ENCODE results near the gene SLC41A1.
"Not testable (repeated sequence)": the region's sequence is repeated elsewhere in the genome, so short reads cannot be mapped to it uniquely, and the experiment has no call there.

The SLC41A1 gene

DNA sequence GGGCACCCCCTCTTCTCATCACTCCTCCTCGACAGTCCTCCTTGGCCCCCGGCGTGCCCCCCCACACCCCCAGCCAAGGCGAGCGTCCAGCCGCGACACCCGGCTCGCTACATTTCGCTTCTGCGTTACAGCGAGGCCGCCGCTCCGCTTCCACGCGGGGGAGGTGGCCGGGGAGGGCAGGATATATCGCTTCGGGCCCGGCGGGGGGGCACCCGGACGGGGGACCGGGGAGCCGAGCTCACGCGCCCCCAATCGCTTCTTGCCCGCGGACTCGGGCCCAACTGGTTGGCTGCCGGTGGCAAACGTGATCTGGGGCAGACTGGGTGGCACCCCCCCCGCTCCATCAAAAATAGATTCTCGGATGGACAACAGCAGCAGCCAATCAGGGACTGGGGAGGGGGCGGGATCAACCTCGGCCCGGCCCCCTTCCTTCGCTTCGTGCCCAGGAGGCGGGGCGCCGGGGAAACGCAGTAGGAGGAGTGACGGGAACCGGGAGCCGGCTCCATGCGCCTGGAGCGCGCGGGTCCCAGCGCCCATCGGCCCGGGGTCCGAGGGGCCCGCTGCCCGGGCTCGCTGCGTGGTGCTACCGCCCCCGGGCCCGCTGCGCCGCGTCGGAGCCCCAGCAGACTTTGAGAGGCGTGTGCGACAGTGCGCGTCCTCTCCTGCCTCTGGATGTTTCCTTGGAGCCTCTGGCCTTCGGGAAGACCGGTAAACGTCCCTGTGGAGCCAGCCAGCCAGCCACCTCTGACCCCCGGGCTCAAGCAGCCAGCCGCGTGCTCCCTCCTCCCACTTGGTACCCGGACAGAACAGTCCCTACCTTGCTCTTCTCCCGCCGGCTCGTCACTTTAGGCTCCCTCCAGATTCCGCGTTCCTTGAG lies at the start of gene SLC41A1:
Gene SLC41A1 (minus strand): TSS at position 321 of the 877 bp plus-strand sequence. CDS start 2,757 bp downstream, outside the sequence.
- Histone ChIP-seq H3K4me1 (ENCODE audit: insufficient read depth, low read length) (no peaks in the 10 kb centered on the region; the same call in none of the 2 replicates), H3K9me3 (ENCODE audit: control insufficient read depth, insufficient read depth, low read length) (no peaks in the 10 kb centered on the region), H3K36me3 (ENCODE audit: insufficient read depth, low read length) (no peaks in the 10 kb centered on the region), H3K9ac (ENCODE audit: low read depth, low read length) (peak within 1 kb of the TSS; percentile 82)

DNA sequence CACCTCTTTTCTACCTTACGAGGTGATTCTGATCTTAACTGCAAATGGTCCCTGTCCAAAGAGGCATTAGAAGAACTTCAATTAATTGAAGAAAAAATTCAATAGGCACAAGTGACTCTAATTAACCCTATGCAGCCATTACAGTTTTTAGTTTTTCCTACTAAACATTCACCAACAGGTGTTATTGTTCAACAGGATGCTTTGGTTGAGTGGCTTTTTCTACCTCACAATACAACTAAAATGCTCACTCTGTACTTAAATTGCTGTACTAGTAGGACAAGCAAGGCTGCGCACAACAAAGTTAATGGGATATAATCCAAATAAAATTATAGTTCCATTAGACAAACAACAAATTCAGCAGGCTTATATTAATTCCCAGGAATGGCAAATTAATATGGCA lies 48.5 kb upstream of the SLC41A1 start:
- Histone ChIP-seq H3K36me3 (ENCODE audit: insufficient read depth, low read length) (no peaks in the 10 kb centered on the region), H3K9me3 (ENCODE audit: control insufficient read depth, insufficient read depth, low read length) (no peaks in the 10 kb centered on the region), H3K4me1 (ENCODE audit: insufficient read depth, low read length) (no peaks in the 10 kb centered on the region), H3K9ac (ENCODE audit: low read depth, low read length) (no peak overlapping the region)

GRCh38 chr1:205858141-205858961 lies 45.4 kb upstream of the SLC41A1 start:
- H3K9ac ChIP-seq (ENCODE audit: low read depth, low read length): no peak overlapping the region
- no peaks in the 10 kb centered on the region for H3K4me1 ChIP-seq (ENCODE audit: insufficient read depth, low read length)
- H3K9me3 ChIP-seq (ENCODE audit: control insufficient read depth, insufficient read depth, low read length): no peaks in the 10 kb centered on the region
- H3K36me3 ChIP-seq (ENCODE audit: insufficient read depth, low read length): no peaks in the 10 kb centered on the region

DNA sequence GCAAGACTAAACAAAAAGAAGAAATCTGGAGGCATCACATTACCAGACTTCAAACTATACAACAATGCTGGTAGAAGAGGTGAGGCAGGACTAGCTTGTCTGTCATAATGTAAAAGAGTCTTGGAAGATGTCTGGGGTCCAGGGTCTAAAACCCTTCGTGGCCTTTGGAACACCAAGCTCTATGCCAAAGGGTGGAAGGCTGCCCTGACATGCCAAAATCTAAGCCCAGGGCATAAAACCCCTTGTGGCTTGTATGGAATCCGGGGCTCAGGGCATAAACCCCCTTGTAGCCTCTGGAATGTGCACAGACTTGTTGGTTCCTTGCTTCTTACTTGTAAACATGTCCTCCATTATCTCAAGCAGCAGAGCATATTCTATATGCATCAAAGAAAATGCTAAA lies 44.5 kb upstream of the SLC41A1 start:
- H3K9me3 ChIP-seq (ENCODE audit: control insufficient read depth, insufficient read depth, low read length); H3K9ac ChIP-seq (ENCODE audit: low read depth, low read length); H3K4me1 ChIP-seq (ENCODE audit: insufficient read depth, low read length); H3K36me3 ChIP-seq (ENCODE audit: insufficient read depth, low read length): not testable (repeated sequence)

DNA sequence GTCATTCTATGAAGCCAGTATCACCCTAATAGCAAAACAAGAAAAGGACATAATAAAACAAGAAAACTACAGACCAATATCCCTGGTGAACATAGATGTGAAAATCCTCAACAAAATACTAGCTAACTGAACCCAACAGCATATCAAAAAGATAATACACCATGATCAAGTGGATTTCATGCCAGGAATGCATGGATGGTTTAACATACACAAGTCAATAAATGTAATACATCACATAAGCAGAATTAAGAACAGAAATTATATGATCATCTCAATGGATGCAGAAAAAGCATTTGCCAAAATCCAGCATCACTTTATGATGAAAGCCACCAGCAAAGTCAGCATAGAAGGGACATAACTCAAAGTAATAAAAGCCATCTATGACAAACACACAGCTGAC lies 43.4 kb upstream of the SLC41A1 start:
- Histone ChIP-seq H3K4me1 (ENCODE audit: insufficient read depth, low read length) (no peaks in the 10 kb centered on the region), H3K9ac (ENCODE audit: low read depth, low read length) (no peak overlapping the region), H3K36me3 (ENCODE audit: insufficient read depth, low read length) (no peaks in the 10 kb centered on the region), H3K9me3 (ENCODE audit: control insufficient read depth, insufficient read depth, low read length) (no peaks in the 10 kb centered on the region; the same call in 1 of the 2 replicates)

DNA sequence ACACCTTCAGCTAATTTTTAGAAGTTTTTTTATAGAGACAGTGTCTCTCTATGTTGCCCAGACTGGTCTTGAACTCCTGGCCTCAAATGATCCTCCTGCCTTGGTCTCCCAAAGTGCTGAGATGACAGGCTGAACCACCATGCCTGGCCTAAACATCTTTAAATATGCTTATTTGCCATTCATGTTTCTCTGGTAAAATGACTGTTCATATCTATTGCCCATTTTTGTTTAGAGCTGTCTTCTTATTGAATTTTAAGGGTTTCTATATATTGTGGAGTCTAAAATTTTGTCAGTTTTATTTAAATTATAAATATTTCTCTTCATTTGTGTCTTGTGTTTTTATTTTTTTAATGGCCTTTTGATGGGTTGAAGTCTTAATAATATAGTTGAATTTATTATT lies 40.0 kb upstream of the SLC41A1 start:
- Histone ChIP-seq H3K9ac (ENCODE audit: low read depth, low read length) (no peak overlapping the region), H3K4me1 (ENCODE audit: insufficient read depth, low read length) (no peaks in the 10 kb centered on the region), H3K36me3 (ENCODE audit: insufficient read depth, low read length) (no peaks in the 10 kb centered on the region), H3K9me3 (ENCODE audit: control insufficient read depth, insufficient read depth, low read length) (no peaks in the 10 kb centered on the region; the same call in 1 of the 2 replicates)

GRCh38 chr1:205851993-205852392 lies 39.0 kb upstream of the SLC41A1 start:
- Histone ChIP-seq H3K4me1 (ENCODE audit: insufficient read depth, low read length) (no peaks in the 10 kb centered on the region), H3K9ac (ENCODE audit: low read depth, low read length) (no peak overlapping the region), H3K9me3 (ENCODE audit: control insufficient read depth, insufficient read depth, low read length) (no peaks in the 10 kb centered on the region; the same call in 1 of the 2 replicates), H3K36me3 (ENCODE audit: insufficient read depth, low read length) (no peaks in the 10 kb centered on the region)

DNA sequence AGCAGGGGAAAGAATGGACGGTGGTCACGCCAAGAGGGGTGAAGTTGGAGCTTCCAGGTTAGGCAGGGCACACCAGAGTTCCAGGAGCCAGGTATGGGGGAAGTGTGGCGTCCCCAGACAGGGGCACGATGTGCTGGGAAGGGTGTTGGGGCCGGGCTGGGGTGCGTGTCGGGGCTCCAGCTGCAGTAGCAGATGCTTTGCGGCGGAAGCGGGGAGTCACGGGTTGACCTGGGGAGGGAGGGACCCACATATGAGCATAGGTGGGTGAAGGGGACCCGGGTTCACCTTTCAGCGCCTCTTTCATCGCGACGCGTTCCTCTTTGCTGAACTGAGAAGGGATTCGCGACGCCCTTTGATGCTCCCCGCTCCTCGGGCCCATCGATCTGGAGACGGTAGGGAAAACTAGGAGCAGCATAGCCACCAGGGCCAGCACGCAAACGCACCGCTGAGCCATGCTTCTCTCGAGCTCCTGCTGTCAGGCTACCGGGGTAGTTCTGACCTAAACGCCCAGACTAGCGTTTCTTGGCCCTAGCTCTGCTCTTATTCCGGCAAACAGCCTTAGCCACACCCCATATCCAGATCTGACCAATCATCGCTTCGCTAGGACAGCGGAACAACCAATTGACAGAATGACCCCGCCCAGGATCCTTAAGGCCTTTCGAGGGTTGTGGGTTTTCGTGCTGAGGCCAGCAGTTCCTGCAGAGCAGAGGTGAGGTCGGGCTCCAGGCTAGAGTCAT lies 36.8 kb upstream of the SLC41A1 start, which contains the start of gene PM20D1:
Gene PM20D1 (minus strand): TSS at position 514 of the 737 bp plus-strand sequence. CDS start 60 bp downstream, at position 454.
- H3K4me1 ChIP-seq (ENCODE audit: insufficient read depth, low read length): no peaks in the 10 kb centered on the region
- H3K9ac ChIP-seq (ENCODE audit: low read depth, low read length): no peak within 1 kb of the TSS; the same call in 1 of the 2 replicates
- H3K36me3 ChIP-seq (ENCODE audit: insufficient read depth, low read length): no peaks in the 10 kb centered on the region
- no peaks in the 10 kb centered on the region; the same call in 1 of the 2 replicates for H3K9me3 ChIP-seq (ENCODE audit: control insufficient read depth, insufficient read depth, low read length)

DNA sequence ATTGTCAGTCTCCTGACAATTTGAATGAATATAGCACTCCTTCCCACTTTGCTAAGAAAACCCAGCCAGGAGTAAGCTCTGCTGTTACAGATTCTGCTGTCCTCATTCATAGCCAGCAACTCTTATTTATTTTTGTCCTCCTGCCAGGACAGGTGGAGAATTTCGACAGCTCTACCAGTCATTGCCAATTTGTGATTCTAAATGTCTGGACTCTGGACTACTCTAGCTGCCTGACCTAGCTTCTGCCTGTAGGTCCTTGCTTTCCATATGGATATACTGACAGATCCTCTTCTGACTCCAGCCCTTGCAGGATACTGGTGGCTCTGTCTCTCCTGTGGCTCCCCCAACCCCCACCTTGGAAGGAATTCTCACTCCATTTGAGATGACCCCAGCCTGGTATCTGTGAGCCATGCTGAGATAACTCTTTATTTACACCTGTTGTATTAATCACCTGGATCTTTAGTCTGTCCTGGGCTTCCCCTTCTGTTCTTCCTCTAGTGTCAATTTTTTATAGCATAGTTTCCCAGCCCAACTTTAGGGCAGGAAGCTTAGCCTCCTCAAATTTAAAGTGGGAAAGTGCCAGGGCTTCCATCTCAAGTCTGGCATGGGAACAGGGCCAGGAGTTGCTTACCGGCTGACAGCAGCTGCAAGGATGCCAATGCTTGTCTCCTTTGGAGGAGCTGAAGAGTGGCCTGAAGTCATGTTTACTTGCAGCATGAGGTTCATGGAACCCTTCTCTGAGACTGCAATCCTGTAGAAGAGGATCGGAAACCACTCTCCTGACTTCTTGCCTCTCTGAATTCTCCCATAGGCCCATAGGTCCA lies 30.2 kb upstream of the SLC41A1 start:
- no peaks in the 10 kb centered on the region for H3K36me3 ChIP-seq (ENCODE audit: insufficient read depth, low read length)

DNA sequence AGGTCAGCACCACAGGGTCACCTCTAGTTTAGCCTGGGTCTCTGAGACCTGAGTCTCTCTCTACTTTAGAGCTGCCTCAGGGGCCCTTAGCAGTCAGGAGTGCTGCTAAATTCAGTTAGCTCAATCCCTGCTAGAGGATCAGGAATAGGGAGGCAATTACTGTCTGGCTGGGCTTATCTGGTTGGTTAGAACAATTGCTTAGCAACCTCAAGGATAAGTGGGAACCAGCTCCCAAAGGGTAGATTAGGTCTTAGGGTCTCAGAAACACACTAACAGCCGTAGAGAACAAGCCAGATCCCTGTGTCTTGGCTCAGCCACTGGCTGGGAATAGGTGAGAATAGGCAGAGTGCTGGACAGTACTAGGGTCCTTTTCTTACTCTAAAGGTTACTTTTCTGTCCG lies 29.2 kb upstream of the SLC41A1 start:
- H3K9ac ChIP-seq (ENCODE audit: low read depth, low read length): no peak overlapping the region
- H3K36me3 ChIP-seq (ENCODE audit: insufficient read depth, low read length): no peaks in the 10 kb centered on the region
- H3K9me3 ChIP-seq (ENCODE audit: control insufficient read depth, insufficient read depth, low read length): no peaks in the 10 kb centered on the region
- peaks cover 4% of the 10 kb centered on the region; the same call in 1 of the 2 replicates for H3K4me1 ChIP-seq (ENCODE audit: insufficient read depth, low read length)

More for the DNA sequence above, 30.2 kb upstream of the SLC41A1 start:
- Histone ChIP-seq H3K4me1 (ENCODE audit: insufficient read depth, low read length) (peaks cover 4% of the 10 kb centered on the region; the same call in 1 of the 2 replicates), H3K9me3 (ENCODE audit: control insufficient read depth, insufficient read depth, low read length) (no peaks in the 10 kb centered on the region), H3K9ac (ENCODE audit: low read depth, low read length) (no peak overlapping the region)

DNA sequence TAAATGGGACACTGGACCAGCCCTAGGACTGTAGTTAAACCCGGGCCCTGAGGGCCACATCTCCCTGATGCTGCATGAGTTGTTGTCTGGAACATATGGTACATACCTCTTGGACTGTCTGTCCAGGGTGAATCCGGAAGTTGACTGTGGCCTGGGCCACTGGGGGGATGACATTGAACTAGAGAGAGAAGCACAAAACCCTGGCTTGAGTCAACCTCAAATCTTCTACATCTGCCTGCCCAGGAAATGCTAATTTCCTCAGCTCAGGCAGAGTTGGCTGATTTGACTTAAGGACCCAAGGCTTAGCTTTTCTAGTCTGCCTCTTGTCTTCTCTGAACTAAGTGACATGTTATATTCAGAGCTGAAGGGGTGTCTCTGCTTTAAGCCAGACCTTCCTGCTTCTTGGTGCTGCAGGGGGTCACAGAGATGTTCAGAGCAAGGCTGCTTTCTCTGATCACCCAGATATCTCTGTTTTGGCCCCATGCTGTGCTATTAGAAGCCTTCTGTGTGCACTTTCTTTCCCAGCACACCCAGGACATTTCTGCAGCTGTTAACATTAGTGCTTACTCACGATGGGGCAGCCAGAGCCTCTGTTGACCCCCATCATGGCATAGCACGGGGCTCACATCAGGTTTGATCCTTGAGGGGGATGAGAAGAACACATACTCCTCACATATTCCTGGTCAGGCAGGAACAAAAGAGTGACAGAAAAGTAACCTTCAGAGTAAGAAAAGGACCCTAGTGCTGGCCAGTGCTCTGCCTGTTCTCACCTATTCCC lies 27.3 kb upstream of the SLC41A1 start:
- no peaks in the 10 kb centered on the region for H3K36me3 ChIP-seq (ENCODE audit: insufficient read depth, low read length)
- H3K4me1 ChIP-seq (ENCODE audit: insufficient read depth, low read length): peaks cover 4% of the 10 kb centered on the region; the same call in 1 of the 2 replicates
- no peak overlapping the region for H3K9ac ChIP-seq (ENCODE audit: low read depth, low read length)
- no peaks in the 10 kb centered on the region for H3K9me3 ChIP-seq (ENCODE audit: control insufficient read depth, insufficient read depth, low read length)

GRCh38 chr1:205837382-205837970 lies 24.5 kb upstream of the SLC41A1 start:
- H3K9me3 ChIP-seq (ENCODE audit: control insufficient read depth, insufficient read depth, low read length): no peaks in the 10 kb centered on the region
- no peaks in the 10 kb centered on the region for H3K36me3 ChIP-seq (ENCODE audit: insufficient read depth, low read length)
- H3K9ac ChIP-seq (ENCODE audit: low read depth, low read length): no peak overlapping the region
- H3K4me1 ChIP-seq (ENCODE audit: insufficient read depth, low read length): peaks cover 4% of the 10 kb centered on the region; the same call in 1 of the 2 replicates
